Fibroblast of skin of abdomen (primary cell): Measurements from ENCODE around the gene PTX4.

ENCODE experiments used
- DNase-seq: peaks from one replicate; pipeline ENCODE4 v3.0.0-alpha.2; 2013

Gene PTX4

DNA sequence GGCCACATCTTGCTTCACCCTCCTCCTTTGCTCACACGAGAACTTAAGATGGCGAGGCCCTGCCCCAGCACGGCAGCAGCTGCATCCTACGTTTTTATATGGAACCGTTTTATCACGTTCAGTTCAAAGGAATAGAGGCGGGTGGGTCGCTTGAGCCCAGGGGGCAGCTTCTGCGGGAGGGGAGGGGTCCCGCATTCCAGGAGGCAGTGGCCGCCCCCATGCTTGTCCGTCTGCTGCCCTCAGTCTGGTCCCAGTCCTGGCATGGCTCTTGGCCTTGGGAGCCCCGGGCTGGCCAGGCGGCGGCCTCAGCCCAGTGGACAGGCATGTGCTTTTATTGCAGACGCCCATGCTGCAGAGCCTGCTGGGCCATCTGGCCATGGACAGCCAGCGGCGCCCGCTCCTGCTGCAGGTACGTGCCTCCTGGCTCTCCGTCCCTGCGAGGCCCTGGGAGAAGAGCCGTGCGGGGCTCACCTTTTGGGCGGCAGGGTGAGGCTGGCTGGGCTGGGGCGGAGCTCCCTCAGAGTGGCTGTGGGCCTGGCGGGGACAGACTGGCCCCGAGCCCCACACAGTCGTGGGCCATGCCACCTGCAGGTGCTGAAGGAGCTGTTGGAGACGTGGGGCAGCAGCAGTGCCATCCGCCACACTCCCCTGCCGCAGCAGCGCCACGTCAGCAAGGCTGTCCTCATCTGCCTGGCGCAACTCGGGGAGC is 11.2 kb upstream of the PTX4 start:
- DNase-seq: no peak

DNA sequence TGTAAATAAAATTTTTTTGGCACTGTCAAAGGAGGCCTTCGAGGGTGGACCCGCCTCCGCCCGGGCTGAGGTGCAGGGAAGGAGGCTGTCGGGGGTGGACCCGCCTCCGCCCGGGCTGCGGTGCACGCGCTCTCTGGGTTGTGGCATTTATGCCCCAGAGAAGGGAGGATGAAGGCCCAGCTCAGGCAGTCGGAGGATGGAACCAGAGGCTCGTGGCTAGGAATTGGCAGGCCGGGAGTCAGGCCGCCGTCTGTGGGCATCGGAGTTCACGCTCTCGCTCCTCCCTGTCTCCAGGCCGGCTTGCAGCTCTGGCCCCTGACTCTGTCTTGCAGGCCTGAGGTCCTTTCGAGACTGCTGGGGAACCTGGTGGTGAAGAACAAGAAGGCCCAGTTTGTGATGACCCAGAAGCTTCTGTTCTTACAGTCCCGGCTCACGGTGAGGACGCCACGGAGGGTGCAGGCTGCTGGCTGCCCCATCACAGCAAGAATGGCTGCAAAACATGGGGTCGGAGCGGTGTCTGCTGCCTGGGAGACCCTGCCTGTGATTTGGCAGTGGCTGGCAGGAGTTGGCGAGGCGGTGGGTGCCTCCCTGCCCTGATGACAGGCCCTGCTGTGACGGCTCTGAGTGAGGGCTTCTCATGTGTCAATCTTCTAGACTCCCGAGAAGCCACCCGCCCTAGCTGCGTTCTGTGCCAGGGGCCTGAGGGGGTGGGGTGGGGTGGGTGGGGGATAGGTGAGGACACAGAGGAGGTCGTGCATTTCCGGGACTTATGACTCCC is 10.3 kb upstream of the PTX4 start:
- no peak for DNase-seq

DNA sequence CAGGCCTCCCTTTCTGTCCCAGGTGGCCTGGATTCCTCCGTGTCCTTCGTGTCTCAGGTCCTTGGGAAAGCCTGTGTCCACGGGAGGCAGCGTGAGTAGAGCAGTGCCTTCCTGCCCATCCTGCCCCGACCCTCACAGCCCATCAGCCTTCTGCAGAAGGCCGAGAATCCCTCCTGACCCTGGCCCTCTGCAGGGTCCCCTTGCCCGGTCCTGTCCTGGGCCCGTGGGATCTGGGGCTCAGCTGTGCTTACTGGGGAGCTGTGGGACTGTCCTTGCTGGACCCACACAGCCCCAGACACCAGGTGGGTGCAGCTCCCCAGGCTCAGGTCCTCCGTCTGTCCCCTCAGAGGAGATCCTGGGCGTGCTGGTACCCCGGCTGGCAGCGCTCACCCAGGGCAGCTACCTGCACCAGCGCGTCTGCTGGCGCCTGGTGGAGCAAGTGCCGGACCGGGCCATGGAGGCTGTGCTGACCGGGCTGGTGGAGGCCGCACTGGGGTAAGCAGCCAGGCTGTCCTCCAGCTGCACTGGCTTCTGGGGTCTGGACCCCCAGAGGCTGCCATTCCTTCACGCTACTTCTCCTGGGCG is 8.4 kb upstream of the PTX4 start:
- no peak for DNase-seq

DNA sequence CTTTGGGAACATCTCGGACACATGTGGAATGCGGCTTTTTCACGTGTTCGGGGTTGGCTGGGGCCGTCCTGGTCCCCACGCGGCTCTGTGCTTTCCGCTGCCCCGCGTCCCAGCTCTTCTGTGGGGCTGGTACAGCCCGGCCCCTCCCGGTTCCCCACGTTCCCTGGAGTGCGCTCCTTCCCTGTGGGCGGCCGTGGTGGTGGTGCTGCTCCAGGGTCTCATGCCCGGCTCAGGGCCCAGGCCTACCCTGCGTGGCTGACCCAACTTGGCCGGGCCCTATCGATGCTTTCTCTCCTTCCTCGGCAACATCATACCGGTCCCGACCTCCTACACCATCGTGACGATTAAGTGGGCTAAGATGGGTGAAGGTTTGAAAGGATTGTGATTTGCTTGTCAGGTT is 7.7 kb upstream of the PTX4 start:
- DNase-seq: no peak

DNA sequence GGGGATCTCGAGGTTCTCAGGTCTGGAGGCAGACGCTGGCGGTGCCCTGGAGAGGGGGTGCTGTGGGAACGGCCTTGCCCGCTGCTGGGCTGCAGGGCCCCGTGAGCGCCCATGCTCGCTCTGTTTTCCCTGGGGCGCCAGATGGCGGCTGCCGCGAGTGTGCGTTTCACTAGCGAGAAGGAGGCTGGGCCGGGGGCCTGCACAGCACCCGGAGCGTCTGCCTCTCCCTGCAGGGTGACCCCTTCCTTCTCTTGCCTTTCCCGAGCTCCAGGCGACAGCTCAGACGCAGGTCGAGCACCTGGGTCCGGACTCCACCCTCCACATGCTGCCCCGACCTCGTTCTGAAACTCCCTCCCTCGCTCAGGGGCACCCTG is 7.1 kb upstream of the PTX4 start:
- DNase-seq: no peak

DNA sequence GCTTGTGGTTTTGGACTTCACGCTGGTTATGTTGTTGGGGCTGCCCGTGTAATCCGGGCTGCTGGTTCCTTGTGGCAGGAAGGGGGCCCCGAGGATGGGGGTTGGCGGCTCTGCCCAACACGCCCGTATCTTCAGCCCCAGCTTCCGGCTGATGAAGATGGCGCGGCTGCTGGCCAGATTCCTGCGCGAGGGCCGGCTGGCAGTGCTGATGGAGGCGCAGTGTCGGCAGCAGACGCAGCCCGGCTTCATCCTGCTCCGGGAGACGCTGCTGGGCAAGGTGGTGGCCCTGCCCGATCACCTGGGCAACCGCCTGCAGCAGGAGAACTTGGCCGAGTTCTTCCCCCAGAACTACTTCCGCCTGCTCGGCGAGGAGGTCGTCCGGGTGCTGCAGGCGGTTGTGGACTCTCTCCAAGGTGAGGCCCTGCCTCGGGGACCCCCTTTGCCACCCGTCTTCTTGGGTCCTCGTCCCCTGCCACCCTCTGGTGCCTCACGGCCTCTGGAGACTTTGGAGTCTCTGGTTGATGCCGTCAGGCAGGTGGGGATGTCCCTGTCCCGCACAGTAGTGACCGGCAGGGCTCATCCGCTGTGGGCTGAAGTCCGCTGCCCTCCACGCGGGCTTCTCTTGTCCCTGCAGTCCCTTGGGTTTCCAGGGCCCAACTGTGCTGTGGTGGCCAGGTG is 6.6 kb upstream of the PTX4 start:
- DNase-seq: no peak

DNA sequence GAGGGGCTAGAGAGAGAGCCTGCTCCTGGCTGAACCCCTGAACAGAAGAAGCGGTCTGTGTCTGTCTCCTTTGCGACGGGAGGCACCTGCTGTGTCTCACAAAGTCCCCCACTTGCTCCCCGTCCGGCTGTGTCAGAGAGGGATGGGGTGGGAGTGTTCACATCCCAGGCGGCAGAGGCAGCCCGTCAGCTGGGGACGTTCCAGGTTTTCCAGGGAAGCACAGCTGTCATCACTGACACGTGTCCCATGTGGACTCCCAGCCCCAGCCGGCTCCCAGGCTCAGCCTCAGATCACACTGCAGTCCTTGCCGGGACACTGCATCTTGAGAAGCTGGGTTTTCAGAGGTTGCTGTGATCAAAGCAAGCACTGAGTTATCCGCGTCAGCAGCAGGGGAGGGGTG is 6.0 kb upstream of the PTX4 start:
- DNase-seq: peak; percentile 3

DNA sequence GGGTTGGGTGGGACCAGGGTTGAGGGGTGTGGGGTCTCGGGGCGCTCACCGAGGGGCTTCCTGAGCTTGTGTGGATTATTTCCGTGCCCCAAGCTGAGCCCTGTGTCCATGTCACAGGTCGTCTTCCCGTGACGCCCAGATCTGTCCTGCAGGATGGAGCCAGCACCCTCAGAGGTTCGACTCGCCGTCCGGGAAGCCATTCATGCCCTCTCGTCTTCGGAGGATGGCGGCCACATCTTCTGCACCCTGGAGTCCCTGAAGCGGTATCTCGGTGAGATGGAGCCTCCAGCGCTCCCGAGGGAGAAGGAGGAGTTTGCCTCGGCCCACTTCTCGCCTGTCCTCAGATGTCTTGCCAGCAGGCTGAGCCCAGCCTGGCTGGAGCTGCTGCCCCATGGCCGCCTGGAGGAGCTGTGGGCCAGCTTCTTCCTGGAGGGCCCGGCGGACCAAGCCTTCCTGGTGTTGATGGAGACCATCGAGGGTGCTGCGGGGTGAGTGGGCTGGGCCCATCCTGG is 5.4 kb upstream of the PTX4 start:
- peak; percentile 67 for DNase-seq

DNA sequence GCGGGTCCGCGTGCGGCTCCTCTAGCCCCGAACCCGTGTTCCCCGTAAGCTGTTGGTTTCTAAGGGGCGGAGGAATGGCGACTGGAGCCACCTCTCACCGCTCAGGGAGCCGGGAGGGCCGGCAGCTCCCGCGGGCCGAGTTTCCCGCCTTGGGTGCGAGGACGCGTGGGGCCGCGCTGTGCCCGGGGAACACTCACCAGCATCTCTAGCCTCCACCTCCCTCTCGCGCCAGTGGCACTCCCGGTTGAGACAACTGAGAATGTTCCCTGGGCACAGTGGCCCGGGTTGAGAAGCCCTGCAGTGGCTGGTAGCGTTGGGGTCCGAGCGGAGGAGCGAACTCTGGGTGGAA is 5.0 kb upstream of the PTX4 start:
- peak; percentile 6 for DNase-seq

DNA sequence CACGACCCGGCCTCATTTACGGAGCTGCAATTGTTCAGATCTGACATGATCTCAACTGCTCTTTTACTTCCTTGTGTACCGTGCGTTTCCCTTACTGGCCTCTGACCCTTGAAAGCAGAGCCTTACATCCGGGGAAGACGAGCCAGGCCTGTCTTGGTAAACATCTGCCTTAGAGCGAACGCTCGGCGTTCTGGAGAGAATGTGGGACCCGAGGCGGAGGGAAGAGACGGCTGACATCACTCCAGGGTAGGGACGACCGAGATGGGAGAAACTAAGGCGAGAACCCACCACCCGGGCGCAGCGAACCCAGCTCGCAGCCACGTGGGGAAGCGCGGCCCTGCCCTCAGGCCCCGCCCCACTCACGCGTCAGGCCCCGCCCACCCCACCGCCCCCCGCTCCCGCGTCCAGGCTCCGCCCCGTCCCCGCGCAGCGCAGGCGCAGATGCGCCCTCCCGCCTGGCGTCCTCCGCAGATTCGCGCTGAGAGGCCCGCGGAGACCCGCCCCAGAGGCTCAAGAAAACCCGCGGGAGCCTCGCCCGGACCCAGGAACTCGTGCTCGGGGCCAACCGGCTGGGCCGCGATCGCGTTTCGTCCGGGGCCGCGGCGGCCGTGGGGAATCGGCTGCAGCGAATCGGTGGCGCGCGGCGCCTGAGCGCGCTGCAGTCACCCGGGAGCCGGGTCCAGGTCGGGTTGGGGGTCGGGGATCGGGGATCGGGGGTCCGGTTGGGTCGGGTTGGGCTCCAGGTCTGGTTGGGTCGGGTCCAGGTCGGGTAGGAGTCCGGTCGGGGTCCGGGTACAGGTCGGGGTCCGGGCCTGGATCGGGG is 4.4 kb upstream of the PTX4 start, which contains the start of gene TELO2:
Gene TELO2 (plus strand): TSS at position 438 of the 823 bp plus-strand sequence. CDS start 922 bp downstream, outside the sequence.
- DNase-seq: peak; percentile 75

DNA sequence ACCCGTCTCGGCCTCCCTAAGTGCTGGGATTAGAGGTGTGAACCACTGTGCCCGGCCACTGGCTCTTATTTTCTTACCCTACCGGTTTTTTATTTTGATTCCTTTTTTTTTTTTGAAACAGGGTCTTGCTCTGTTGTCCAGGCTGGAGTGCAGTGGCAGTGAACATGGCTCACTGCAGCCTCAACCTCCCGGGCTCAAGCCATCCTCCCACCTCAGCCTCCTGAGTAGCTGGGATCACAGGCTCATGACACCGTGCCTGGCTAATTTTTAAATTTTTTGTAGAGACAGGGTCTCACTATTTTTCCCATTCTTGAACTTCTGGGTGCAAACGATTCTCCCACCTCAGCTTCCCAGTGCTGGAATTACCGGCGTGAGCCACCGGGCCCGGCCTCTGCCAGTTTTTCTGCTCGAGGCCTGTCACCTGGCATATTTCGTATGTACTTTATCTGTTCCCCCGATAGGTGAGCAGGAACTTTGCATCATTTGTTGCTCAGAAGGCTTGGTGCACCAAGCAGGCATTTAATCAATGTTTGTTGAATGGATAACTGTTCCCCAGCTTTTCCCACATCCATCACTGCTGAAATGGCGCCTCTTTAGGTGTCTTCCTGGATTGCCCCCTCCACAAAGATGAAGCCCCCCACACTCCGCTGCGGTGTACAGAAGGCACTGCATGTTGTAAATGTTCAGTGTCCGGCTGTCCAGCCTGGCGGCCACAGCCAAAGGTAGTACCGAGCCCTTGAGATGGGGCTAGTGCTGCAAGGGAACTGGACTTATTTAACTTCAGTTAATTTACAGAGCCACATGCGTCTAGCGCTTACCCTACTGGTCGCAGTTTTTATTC is 3.6 kb upstream of the PTX4 start:
- no peak for DNase-seq

DNA sequence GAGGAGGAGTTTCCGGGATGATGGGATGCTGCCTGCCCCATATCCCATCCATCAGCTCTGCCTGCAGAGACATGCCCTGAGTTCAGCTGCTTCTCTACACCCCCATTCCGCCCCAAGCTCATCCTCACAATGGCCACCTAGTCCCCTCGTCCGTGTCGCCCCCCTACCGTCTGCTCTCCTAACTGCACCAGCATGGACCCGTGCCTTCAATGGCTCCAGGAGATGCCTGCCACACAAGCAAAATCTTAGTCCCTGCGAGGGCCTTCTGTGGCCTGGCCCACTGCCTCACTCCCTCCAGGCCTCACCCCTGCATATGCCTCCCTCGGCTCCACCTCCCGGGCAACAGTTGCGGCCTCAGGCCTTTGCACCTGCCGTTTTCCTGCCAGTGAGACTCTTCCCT is 2.6 kb upstream of the PTX4 start:
- no peak for DNase-seq

DNA sequence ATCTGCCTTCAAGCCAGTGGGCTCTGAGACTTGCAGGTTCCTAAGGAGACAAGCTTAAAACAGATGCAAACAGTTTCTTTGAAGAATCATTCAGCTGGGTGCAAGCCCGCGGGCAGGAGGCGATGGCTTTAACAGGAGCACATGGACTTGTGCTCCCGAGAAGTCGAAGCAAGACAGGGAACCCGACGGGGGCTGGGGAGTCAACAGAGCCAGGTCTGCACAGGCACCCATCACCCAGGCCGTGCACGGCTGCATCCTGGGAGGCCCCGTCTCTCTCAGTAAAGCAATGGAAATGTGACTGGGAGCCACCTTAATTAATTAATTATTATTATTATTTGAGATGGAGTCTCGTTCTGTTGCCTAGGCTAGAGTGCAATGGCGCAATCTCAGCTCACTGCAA is 333 bp upstream of the PTX4 start:
- no peak for DNase-seq

DNA sequence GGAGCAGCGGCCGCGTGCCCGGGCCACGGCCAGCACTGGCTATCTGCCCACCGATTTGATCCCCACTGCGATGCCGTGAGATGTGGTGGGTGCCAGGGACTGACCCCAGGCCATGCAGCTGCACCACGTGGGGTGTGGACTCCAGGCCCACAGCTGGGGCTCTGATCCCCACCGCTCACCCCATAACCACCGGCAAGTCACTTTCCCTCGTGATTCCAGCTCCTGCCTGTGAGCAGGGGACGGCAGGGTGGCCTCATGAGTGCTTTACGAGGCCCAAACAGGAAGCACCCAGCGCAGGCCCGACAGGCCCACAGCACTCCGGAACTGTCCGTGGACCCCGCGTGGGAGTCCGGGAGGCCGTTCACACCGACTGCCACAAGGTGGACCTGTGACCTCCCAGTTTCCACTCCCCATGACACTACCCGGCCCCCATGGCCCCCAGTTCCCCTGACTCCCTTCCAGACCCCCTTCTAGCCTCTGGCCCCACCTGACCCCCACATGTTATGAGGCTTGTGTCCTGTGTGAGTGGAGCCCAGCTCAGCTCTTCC is 616 bp downstream of the PTX4 start:
- no peak for DNase-seq

DNA sequence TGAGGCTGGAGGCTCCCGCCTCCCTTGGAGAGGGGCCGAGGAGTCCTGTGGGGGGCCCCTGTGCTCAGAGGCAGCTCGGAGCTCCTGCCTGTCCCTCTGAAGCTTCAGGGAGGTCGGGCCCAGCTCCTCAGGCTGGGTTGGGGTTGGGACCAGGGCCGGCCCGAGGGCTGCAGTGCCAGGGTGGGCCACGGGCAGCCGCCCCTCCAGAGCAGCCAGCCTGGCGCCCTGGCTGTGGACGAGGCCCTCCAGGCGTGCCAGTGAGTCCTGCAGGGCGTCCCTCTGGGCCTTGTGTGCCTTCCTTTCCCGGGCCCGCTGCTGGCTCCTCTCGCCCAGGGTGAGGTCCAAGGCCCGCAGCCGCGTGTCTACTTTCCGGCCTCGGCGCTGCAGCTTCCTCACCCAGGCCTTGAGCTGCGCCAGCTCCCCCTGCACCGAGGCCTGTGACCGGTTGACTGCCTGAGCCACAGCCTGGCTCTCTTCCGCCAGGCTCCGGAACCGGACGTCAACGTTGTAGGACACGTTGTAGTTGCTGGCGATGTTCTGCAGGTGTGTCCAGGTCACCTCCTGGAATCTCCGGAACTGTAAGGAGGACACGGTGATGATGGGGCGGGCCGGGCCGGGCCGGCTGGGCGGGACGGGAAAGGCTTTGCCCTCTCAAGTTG is 1.2 kb downstream of the PTX4 start:
- no peak for DNase-seq

DNA sequence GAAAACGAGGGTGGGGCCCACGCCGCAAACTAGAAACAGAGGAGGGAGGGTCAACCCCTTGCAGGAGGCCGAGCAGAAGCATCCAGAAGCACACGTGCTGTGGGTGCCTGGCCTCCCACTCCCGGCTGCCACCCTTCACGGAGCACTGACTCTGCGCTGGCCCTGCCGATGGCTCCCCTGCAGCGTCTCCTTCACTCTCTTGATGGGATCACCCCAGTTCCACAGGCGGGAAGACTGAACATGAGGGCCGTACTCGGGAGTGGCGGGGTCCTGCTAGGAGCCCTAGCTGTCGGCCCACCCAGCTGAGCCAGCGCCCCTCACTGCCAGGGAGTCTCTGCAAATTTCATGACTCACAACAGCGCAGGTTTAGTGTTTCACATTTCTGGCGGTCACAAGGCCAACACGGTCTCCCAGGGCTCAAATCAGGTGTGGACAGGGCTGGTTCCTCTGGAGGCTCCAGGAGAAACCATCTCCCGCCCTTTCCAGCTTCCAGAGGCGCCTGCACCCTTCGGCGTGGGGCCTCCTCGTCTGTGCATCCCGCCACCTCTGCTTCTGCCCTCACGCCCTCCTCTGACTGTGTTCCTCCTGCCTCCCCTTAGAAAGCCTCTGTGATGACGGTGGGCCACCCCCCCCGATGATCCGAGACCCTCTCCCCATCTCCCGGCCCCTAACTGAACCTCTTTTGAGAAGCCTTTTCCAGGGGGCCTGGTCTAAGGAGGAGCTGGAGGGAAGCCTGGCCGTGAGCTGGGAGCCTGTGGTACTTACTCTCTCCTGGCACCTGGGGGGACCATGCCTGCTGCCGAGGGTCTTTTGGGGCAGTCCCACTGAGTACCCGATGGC is 2.0 kb downstream of the PTX4 start:
- no peak for DNase-seq

DNA sequence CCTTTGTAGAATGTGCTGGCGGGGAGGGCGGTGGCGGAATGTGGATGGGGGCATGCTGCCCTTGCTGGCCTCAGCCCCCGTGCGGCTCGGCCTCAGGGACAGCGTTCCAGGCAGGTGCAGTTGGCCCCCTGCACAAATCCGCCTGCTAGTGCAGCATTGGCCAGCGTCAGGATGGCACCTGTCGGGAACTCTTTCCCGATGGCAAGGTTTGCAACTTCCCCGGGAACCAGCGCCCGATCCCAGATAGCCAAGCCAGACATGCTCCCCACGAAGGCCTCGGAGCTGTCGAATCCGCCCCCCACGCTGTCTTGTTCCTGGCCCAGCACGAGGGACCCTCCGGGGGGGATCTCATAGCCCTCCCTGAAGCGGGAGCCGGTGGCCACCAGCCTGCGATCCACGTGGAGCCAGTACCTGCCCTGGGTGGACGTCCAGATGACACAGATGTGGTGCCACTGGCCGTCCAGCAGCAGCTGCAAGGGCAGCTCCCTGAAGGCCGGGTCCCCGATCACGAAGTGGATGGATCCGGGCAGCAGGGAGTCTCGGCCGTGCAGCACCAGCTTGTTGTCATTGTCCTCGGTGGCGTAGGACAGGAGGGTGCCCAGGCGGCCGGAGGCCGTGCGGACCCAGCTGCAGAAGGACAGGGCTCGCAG is 2.8 kb downstream of the PTX4 start:
- DNase-seq: no peak

DNA sequence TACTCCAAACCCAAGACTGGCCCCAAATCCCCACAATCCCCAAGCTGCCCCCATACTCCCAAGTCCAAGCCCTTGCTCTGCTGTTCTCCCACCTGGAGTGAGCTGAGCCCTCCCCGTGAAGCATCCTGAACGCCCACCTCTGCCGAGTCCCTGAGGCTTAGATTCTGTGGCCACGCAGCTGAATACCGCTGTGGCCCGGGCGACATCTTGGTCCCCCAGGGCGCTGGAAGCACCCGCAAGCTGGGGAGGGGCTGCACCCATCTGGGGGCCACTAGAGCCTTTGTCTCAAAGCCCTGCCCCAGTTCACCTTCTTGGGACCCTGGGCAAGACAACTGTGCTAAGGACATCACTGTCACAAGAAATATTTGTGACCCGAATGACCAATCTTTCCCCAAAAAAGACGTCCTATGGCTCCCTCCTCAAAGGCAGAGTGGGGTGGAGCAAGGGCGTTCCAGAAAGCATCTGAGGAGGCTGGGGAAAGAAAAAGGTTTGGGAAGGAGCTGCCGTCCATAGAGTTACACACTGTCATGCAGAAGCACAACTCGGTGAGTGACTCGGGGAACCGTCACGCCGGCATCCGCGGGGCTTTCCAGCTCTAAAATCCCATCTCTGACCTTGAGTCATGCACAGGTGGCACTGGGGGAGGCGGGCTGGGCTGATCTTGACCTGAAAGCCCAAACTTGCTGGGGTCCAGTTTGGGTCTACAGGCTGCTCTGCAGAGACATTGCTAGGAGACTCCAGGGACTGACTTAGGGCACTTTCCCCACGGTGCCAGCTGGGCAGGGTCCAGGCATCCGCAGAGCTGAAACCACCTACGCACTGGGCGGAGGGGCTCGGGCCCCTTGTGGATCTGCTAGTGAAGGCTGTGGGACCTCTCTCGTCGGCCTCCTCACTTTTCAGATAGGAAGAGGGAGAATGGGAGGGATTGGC is 6.6 kb downstream of the PTX4 start:
- DNase-seq: no peak
